GM23338 (cell line): ENCODE results near the gene AGR2.

ENCODE experiments used
- EZH2phosphoT487 ChIP-seq: fragments of 200-600 bp; sonication (generic); IDR thresholded peaks from one replicate; pipeline ENCODE4 v1.8.1; 2018; ENCODE audit warnings: antibody characterized with exemption; ENCODE audit not compliant: unreplicated experiment
- TF ChIP-seq, protein P1 (sequence below), 2 experiments: fragments of 200-600 bp in 1 of 2; sonication (generic) in 1 of 2; conservative IDR thresholded peaks; 2 replicates each; pipeline versions ENCODE4 v1.5.1 to v1.6.1; 2016 to 2017; ENCODE audit warnings: antibody characterized with exemption in 2 of 2, low read depth in 2 of 2, mild to moderate bottlenecking in 2 of 2, moderate library complexity in 1 of 2

DNA sequence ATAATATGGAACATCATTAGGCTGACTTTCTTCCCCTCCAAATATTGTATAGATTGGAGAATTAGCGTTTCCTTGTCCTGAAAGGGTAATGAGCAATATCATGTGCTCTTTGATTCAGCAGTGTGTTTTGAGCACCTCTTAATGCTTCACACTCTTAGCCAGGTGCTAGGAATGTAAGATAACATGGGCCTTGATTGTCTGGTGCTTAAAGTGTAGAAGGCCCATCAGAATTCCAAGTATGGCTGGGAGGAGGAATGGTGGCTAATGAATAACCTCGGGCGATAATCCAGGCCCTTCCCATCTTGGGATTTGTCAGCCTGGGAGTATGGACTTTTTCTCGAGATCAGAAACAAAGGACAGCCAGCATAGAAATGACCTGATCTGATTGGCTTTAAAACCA, 42.6 kb downstream of the AGR2 start:
- TF ChIP-seq EZH2phosphoT487: no peak
- TF ChIP-seq, protein P1, sequence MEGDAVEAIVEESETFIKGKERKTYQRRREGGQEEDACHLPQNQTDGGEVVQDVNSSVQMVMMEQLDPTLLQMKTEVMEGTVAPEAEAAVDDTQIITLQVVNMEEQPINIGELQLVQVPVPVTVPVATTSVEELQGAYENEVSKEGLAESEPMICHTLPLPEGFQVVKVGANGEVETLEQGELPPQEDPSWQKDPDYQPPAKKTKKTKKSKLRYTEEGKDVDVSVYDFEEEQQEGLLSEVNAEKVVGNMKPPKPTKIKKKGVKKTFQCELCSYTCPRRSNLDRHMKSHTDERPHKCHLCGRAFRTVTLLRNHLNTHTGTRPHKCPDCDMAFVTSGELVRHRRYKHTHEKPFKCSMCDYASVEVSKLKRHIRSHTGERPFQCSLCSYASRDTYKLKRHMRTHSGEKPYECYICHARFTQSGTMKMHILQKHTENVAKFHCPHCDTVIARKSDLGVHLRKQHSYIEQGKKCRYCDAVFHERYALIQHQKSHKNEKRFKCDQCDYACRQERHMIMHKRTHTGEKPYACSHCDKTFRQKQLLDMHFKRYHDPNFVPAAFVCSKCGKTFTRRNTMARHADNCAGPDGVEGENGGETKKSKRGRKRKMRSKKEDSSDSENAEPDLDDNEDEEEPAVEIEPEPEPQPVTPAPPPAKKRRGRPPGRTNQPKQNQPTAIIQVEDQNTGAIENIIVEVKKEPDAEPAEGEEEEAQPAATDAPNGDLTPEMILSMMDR (conservative IDR thresholded peaks at IDR 0.05; ENCODE audit: low read depth in 2 of 2): no peak
